Dermis microvascular lymphatic vessel endothelial cell (primary cell): ENCODE data around the gene TCP11L2. TPM values are rescaled to one million over a fixed set of nuclear protein-coding genes. Genes with fewer than 3 reads are reported as not detected.
"Not testable (repeated sequence)": the region's sequence is repeated elsewhere in the genome, so short reads cannot be mapped to it uniquely, and the experiment has no call there.

Experiments used
- DNase-seq, 2 donors: peaks; one replicate each; pipeline versions ENCODE4 v3.0.0 to v3.0.0-alpha.2; 2010; ENCODE audit warnings: low read depth in 2 of 2
- total RNA-seq: library from RNA; depleted of rRNA; stranded (reverse); fragments of >200 nt; gene quantifications from 2 replicates; pipeline ENCODE4 v1.2.1, GENCODE V29; 2014

The TCP11L2 gene
- total RNA-seq, 1 donor from 2014 or later: 42.7 TPM

GRCh38 chr12:106343214-106343528 is 40.6 kb downstream of the TCP11L2 start:
- DNase-seq: no peak

- no peak for DNase-seq
Measured at GRCh38 chr12:106344131-106344530, 41.6 kb downstream of the TCP11L2 start.

- peak; percentile 43 to 72 for DNase-seq
Measured at GRCh38 chr12:106345746-106346145, 43.2 kb downstream of the TCP11L2 start.

- DNase-seq: peak; percentile 44 to 49
Measured at GRCh38 chr12:106348411-106348810, 45.9 kb downstream of the TCP11L2 start.

- no peak for DNase-seq
Measured at GRCh38 chr12:106353175-106353574, 50.6 kb downstream of the TCP11L2 start.

- DNase-seq: peak; percentile 90 to 94
Measured at GRCh38 chr12:106357549-106358395, 55.2 kb downstream of the TCP11L2 start, which contains the start of gene POLR3B. Gene POLR3B (plus strand): TSS chr12:106357748. CDS start chr12:106357880, 132 bp downstream.

- peak in 1 of 2 donors; percentile 59 for DNase-seq
Measured at GRCh38 chr12:106358396-106359241, 56.1 kb downstream of the TCP11L2 start.

GRCh38 chr12:106359646-106360399 is 57.3 kb downstream of the TCP11L2 start:
- DNase-seq: no peak

GRCh38 chr12:106360400-106360994 is 58.0 kb downstream of the TCP11L2 start:
- DNase-seq: no peak

GRCh38 chr12:106362971-106363370 is 60.4 kb downstream of the TCP11L2 start:
- no peak for DNase-seq

- DNase-seq: no peak
Measured at GRCh38 chr12:106364261-106364660, 61.7 kb downstream of the TCP11L2 start.

GRCh38 chr12:106369624-106370346 is 67.3 kb downstream of the TCP11L2 start:
- peak; percentile 44 to 78 for DNase-seq

GRCh38 chr12:106378788-106379187 is 76.3 kb downstream of the TCP11L2 start:
- DNase-seq: no peak

- no peak for DNase-seq
Measured at GRCh38 chr12:106380954-106381353, 78.4 kb downstream of the TCP11L2 start.

- DNase-seq: not testable (repeated sequence)
Measured at GRCh38 chr12:106381866-106382265, 79.3 kb downstream of the TCP11L2 start.

- no peak for DNase-seq
Measured at GRCh38 chr12:106386813-106387535, 84.4 kb downstream of the TCP11L2 start.

- DNase-seq: no peak
Measured at GRCh38 chr12:106387848-106388377, 85.4 kb downstream of the TCP11L2 start.

GRCh38 chr12:106389151-106389550 is 86.6 kb downstream of the TCP11L2 start:
- no peak for DNase-seq

GRCh38 chr12:106392759-106393158 is 90.2 kb downstream of the TCP11L2 start:
- no peak for DNase-seq
